GM19397 (cell line): Measurements from ENCODE around the gene C1orf167.

Experiments used
- ATAC-seq: cut with Tn5 transposase; IDR thresholded peaks from one replicate; pipeline ENCODE4 v1.9.1; 2021; ENCODE audit warnings: mild to moderate bottlenecking, moderate library complexity; ENCODE audit not compliant: unreplicated experiment

Gene C1orf167, protein sequence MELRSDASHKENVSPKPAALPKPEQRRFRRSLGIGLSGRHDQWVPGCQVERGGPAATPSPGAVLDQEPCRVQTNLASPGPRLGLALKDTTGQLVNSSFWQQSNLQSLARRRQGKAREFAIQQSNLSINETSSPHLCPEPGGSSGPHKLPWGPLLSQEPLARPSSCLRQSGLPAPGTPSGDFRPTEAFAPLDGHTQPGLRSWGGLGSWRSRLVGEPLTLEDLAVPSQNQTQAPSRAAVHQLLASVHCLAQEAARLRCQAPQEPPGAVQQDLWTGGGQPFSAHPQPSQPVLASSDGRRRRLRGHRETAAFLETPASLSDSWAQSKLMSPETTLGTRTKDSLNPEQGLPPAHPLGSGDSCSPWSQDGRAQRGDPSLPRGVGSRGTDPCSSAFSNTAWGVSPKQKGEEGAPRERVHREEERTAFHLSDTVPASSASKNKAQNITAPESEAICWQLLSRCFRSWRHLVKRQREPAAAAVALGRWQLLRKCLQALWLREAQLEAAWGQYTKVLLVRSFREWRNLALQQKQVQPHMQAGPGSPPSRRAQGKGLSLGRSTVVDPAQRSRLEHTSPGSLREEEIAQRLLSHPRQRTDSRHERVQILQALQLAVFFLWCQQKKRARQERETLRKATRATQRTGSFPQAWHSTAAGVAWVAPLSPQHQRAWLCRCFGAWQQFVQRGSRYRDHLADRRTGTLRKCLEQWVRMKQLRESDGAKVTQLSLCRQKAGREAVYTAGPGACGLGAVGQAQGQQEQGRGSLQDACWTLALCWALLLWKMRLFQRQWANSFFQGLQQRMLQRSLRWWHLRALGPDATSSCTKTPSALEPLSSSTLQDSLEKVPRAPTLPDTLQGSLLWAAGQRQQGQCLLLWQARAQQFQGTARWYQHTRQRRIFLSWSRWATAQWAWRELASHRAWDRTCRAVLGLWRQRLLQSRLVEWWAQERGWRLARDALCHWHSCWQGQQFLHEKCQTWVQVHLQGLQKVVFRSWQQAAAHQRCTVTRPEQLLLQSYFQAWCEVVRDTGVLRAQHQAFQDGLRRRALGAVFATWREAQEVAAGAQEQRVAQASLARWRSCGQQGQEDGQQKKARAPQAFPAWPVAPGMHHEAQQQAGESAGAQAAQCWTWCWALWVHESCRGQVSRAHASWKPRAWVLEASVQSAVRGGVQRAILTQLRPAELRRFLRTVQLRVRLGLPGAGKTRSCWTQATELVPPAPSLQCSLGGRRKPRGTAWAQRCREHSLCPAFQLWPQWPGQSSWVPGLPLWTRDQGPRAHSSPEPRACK (N-terminal part only)

DNA sequence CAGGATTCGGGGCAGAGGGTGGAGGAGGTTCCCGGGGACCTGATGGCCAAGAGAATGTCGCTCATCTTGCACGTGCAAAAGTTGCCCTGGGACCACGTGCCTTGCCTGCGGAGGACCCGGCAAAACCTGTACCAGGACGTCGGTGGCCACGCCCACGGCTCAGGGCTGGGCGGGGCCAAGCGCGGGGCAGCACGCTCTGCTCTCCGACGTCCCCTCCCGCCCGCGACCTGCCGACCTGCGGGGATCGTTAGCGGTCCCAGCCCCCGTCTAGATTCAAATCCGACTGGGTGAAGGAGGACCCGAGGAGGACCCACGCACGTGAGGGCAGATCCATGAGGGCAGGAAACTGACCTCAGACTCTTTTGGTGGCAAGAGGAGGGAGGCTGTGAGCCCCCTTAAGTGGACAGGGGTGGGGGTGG lies at the start of gene C1orf167:
Gene C1orf167, plus strand, starts transcription at position 206 of the 419 bp plus-strand sequence. CDS start 2,208 bp downstream, outside the sequence.
- ATAC-seq, result no peak

DNA sequence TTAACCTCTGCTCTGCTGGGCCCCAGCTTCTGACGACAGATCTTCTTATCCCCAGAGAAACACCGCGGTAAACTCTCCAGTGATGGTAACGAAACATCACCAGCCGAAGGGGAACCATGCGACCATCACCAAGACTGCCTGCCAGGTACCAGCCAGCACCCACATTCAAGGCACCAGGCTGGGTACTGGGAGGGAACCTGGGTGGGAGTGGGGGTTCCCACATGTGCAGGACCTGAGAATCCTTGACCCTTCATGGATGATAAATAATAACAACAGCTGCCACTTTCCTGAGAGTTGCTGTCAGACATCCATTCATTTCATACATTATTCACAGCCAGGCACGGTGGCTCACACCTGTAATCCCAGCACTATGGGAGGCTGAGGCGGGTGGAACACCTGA lies 49.7 kb upstream of the C1orf167 start:
- ATAC-seq, result no peak

DNA sequence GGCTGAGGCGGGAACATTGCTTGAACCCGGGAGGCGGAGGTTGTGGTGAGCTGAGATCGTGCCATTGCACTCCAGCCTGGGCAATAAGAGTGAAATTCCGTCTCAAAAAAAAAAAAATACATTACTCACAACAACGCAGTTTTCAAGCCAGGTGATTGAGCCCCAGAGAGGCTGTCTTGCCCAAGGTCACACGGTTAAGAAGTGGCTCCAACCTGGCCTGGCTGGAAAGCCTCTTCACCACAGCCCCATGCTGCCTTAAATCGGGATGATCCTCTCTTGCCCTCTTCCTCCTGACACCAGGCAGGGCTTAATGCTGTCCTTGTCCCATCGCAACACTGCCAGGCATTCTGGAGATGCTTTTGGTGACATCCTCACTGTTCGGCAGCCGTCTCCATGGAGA lies 48.9 kb upstream of the C1orf167 start:
- ATAC-seq, result no peak

GRCh38 chr1:11714831-11715575 lies 47.0 kb upstream of the C1orf167 start:
- ATAC-seq, result no peak

GRCh38 chr1:11719313-11720032 lies 42.5 kb upstream of the C1orf167 start:
- ATAC-seq, result no peak

DNA sequence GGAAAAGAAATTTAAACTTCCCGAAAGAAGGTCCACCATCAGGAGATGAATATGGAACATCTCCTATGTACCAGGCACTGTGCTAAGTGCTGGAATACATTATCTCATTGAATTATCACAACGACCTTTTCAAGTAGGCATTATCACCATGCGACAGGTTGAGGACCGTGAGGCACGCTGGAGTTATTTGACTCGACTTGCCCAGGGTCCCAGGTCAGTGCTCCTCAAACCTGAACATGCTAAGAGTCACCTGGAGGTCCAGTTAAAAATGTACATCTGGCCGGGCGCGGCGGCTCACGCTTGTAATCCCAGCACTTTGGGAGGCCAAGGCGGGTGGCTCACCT lies 42.0 kb upstream of the C1orf167 start:
- no peak for ATAC-seq

DNA sequence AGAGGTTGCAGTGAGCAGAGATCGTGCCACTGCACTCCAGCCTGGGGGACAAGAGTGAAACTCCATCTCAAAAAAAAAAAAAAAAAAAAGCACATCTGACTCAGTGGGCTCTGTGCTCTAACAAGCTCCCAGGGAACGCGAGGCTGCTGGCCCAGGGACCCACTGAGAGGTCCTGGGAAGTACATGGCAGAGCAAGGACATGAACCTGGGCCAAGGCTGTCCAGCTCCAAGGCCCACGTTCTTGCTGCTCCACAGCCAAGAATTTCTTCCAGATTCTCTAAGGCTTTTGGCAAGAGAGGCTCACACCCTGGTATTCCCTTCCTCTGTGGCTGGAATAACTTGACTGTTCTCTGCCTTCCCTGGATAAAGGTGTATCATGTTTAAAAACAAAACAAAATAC lies 41.5 kb upstream of the C1orf167 start:
- no peak for ATAC-seq

DNA sequence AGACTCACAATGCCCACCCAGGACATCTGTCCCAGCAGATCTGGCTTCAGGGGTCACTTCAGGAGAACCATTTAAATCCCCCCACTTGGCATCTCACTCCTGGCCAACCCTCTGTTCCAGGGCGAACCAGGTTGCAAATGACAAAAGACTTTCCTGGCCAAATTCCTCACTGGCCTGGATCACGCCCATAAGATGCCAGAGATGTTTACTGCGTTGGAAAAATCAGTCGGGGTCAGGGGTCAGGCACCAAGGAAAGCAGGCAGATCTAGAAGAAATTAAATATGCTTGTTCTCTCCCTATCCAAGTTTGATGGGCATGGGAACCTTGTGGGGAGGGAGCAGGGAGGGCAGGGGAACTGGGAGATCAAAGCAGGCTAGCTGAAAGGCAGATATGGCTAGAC lies 40.7 kb upstream of the C1orf167 start:
- no peak for ATAC-seq

DNA sequence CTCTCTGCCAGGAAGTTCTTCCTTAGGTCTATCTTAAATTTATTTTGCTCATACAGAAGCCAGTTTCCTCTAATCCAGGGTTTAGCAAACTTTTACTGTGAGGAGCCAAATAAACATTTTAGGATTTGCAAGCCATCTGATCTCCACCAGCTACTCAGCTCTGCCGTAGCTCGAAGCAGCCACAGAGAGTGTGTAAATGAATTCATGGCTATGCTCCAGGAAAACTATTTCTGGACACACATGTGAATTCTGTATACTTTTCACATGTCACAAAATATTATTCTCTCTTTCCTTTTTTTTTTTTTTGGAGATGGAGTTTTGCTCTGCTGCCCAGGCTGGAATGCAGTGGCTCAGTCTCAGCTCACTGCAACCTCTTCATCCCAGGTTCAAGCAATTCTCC lies 39.5 kb upstream of the C1orf167 start:
- no peak for ATAC-seq

- no peak for ATAC-seq
Measured at GRCh38 chr1:11725616-11726015, 36.4 kb upstream of the C1orf167 start.

GRCh38 chr1:11727119-11727518 lies 34.9 kb upstream of the C1orf167 start:
- ATAC-seq, result no peak

GRCh38 chr1:11728126-11728806 lies 33.7 kb upstream of the C1orf167 start:
- ATAC-seq, result no peak

- ATAC-seq, result no peak
Measured at GRCh38 chr1:11729155-11729497, 32.9 kb upstream of the C1orf167 start.

GRCh38 chr1:11729498-11730428 lies 32.2 kb upstream of the C1orf167 start:
- ATAC-seq, result no peak

- no peak for ATAC-seq
Measured at GRCh38 chr1:11730429-11730891, 31.5 kb upstream of the C1orf167 start.

- no peak for ATAC-seq
Measured at GRCh38 chr1:11731691-11732283, 30.2 kb upstream of the C1orf167 start.

DNA sequence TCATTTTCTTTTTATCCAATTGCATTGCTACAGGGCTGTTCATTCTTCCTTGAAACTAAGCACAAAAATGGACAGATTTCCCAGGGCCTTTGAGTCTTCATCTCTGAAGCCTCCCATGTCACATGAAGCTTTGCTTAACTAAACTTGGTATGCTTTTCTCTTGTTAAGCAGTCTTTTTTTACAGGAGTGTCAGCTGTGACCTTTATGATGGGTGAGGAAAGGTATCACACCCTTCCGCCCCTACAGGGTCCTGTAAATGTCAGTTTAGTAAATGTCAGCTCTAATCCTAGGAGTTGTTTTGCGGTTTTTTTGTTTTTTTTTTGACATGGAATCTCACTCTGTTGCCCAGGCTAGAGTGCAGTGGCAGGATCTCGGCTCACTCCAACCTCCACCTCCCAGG lies 28.7 kb upstream of the C1orf167 start:
- no peak for ATAC-seq

GRCh38 chr1:11735531-11735853 lies 26.5 kb upstream of the C1orf167 start:
- peak; percentile 7 for ATAC-seq
